Activated gamma-delta T cell treated with anti-CD3 and anti-CD28 coated beads, Interleukin-2, amount 50 U/mL, for 16 hours (primary cell): ENCODE data around the gene MALAT1.

Source experiments
- DNase-seq: peaks from one replicate; pipeline ENCODE4 v3.0.0-alpha.2; 2020; ENCODE audit warnings: low read depth

Gene MALAT1

DNA sequence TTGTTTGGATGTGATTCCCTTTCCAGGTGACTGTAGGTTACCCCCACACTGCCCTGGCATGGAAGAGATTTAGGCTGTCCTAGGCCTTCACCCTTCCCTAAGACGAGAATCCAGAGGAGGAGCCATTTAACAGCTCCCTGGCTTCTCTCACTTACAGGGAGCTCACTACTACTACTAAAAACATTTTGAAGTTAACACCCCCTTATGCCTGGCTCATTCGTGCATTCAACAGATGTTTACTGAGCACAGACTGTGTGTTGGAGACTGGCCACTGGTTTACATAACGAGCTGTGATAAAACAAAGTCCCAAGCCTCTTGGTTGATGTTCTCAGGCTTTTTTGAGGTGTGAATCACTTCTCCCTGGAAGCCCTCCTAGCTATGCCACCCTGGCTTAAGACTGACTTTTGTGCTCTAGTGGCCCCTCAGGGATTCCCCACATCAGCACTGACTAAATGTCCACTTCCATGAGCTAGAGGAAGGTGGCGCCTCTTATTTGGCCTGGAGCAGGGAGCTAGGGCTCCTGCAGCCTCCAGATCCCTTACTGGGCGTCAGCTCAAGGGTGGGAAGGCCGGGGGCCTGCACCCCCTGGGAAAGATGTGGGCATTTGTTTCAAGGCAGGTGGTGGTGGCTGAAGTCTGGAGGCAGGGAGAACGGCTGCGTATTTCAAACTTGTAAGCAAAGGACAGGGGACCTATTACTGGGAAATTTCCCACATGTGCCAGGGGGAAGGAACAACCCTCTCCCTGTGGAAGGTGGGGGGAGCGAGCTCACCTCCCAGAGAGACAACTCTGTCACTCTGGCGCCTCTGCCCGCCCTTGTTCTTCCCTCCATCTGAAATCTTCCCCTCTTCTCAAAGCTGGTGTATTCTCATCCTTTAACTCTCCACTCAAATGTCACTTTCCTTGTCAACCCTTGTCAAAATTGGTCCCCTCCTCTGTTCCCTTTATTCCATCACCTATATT lies 19.4 kb upstream of the MALAT1 start:
- DNase-seq = no peak

DNA sequence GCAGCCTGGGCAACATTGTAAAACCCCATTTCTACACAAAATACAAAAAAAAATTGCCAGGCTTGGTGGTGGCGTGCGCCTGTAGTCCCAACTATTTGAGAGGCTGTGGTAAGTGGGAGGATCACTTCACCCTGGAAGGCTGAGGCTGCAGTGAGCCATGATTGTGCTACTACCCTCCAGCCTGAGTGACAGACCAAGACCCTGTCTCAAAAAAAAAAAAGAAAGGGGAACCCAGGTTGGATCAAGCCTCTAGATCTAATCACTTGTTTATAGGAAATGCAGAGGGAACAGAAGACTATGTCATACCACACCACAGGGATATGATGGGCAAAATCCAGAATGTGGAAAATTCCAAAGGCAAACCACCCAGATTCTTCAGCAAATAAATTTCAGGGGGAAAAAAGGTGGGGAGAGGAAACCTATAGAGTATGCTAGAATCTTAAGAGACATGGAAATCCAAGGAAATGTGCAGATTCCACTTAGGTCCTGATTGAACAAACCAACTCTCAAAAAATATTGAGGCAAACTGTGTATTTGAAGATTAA lies 16.5 kb upstream of the MALAT1 start:
- DNase-seq = no peak

DNA sequence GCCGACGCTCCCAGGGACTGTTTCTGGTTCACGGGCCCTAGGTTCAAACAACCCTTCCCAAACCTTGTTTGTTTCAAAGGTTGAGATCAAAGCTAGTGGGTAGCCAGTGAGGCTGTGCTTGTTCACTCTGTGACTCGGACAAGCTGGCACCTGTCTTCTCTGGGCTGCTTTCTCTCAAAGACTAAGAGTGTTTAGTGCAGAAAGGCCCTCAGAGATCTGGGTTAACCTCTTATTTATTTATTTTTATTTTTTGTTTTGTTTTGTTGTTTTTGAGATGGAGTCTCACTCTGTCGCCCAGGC lies 13.0 kb upstream of the MALAT1 start:
- no peak for DNase-seq

DNA sequence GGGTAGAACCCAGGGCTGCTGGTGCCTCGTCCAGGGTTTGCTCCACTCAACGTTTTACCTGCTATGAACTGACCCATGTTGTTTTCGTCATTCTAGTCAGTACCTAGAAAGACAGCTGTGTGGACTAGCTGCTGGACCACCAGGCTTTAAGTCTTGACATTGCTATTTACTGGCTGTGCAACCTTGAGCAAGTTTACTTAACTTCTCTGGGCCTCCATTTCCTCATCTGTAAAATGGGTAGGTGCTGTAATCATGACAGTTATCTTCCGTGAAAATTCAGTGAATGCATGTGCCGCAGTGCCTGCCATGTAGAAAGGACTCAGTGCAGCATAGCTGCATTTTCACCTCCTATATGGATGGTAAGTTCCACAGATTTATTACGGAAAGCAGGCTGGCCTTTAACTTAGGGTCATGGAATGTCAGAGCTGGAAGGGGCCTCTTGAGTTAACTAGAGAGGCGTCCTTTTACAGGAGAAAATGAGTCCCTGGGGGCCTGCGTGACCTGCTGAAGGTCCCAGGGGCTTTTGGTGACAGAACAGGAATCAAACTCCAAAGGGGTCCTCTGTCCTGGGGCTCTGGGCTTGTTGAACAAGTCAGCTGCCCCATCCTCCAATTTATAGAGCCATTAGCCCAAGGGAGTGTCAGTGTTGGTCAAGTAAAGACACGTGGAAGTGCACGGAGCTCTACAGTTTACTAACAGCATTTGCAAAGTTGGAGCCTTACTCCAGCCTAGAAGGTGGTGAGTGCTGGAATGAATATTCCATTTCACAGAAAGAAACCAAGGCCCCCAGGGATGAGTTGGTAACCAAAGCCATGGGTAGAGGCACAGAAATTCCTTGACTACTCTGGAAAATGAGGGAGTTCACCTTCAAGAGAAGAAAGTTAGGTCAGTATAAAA lies 12.0 kb upstream of the MALAT1 start:
- DNase-seq = no peak

DNA sequence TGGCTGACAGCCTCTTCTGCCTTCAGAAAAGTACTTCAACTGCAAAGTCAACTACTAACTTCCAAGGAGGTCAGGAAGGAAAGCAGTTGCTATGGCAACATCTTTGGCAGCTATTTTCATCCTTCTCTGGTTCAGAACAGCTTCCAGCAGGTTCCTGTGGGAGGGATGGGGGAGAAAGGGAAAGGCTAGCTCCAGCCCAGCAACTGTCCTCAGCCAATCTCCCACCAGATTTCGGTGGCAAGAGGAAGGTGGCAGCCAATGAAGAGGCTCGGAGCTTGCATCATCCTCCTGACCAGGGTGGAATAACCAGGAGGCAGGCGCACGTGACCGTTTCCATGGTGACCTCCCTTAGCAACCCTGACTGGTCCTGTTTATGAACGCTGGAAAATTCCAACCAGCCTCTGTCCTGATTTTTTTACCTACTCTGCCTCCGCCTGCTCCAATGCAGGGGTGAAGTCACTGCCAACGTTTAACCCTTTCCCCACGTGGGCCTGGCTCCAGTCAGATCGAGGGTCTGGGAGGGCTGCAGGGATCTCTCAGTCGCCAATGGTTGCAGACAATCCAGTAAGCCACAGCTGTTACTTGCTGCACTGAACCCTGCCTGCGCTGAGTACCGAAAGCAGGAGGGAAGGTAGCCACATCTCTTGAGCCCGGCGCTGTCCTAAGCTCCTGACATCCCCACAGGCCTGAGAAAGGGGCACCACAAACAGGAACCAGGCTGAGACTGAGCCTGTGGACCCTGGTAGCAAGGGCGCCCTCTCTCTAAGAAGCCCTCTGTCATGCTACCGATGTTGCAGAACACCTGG lies 11.2 kb upstream of the MALAT1 start:
- no peak for DNase-seq

DNA sequence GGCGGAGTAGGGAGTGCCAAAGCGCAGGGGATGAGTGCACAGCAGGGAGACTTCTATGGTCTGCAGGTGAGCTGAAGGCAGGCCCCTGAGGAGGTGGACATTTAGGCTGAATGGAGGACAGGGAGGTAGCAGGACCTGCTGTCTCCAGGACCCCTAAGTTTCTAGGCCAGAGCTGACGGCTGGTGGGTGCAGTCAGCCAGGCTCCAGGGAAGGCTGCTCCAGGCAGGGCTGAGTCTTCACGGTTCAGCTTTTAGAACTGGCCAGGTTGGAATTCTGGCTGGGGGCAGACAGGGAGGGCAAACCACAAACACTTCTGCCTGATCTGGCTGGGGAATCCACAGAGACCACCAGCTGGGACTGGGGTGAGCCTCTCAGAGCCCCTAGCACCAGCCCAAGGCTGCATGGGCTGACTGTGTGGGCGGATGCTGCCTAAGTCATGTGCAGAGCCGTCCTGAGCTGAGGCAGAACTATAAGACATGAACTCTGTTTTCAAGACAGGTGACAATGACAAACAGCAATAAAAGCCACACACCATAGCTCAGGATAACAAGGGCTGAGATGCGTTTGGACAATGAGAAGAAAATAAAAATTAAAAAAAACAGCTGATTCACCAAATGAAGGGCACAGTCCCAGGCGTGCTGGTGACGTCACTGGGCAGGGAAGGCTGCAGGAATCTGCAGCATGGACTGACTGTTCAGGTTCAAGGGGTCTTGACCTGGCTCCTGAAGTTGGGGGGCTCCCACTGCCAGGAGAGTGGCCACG lies 10.4 kb upstream of the MALAT1 start:
- DNase-seq = no peak

DNA sequence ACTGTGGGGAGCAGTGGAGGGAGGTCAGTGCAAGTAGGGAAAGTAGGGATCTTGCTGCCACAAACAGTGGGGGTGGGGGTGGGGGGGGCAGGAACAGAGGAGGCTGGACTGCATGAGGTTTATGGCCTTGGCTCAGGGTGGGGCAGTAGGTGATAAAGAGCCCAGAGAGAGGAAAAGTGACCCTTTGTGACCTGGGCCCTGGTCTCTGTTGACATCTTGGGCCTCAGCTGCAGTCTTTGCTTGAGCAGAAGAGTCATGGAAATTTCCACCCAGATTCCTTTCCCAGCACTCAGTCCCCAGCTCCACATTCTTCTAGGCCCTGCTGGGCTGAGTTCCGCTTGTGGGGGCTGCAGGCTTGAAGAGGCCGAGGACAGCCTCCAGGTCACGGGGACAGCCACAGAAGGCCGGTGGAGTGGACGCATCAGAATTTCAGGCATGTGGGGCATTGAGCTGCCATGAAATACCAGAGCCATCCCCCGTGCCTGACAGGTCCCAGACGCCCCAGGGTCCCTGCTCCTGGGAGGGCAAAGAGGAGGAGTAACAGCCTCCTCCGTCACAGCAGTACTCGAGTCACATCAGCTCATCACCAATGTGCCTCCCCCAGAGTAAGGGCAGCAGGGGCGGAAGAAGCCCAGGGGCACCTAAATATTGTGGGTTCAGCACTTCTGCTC lies 9.7 kb upstream of the MALAT1 start:
- no peak for DNase-seq

DNA sequence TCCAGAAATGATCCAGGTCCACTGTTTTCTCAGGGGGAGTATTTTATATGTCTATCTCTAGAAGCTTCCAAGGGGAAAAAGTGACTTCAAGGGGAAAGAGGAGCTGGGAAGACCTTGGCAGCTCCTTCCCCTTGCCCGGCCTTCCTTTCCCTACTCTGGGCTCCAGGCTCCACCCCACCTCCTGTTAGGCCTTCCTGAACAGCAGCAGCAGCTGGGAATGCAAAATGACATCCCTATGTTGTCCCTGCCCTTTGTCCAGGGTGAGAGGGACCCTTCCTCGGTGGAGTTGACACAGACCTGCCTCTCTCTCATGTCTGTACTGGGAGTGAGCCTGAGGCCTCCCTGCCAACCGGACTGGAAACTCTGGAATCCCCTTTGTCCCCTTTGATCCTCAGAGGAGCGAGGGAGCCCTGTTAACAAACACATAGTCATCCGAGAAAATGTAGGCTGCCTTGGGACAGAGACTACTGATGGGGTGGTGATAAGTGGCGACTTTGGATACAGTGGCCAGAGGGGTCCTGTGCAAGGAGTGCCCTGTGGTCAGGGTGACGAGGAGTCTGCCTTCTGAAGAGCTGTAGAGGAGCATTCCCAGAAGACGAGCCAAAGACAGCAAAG lies 9.0 kb upstream of the MALAT1 start:
- no peak for DNase-seq

DNA sequence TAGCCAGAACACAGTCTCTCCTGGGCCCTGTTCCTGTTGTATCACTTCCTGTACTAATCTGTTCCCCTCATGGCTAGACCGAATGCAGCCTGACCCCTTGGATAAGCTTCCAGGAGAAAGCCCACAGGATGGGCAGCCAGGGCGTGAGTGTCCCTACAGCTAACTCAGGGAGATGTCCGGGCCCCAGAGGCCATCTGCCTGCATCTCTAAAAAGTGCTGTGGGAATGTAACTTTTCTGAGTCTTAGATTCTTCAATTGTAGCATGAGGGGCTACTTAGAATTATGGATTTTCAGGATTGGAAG lies 7.7 kb upstream of the MALAT1 start:
- no peak for DNase-seq

DNA sequence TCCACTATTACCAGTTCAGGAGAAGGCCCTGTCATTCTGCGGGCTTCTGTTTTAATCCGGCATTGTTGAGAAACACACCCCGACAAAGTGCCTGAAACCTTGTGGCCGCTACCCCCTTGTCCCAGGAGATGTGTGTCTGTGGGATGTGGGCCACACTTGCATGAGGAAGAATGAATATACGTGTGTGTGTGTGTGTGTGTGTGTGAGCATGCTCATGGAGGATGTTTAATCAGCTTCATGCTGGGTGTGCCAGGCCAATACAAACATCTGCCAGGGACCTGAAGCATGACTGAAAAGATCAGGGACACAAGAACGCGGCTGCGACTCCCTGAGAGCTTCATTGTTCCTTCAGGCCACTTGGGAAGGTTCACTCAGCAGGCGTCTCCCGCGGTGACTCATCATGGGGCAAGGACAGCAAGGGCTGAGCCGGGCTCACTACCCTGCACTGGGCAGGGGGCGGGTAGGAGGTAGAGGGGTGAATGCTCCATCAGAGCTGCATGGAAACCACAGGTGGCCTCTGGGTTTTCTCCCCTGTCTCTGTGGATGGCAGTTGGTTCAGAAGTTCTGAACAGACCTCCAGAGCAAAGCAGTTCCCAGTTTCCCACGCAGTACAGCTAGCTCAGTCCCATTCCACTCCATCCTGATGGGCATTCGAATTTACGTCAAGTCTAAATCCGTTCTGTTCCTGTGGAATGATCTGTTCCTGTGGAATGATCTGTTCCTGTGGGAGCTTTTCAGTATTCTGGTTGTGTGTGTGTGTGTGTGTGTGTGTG lies 7.0 kb upstream of the MALAT1 start:
- DNase-seq = no peak

DNA sequence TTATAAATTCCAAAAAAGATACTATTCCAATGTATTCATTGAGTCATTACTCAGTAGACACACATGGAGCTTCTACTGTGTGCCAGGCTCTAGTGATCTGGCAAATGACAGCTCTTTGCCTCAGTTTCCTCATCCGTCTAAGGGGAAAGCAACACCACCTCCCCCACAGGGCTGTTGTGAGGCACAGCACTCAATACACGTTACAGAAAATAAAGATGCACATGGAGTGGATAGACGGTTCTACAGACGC lies 6.5 kb upstream of the MALAT1 start:
- DNase-seq = no peak

DNA sequence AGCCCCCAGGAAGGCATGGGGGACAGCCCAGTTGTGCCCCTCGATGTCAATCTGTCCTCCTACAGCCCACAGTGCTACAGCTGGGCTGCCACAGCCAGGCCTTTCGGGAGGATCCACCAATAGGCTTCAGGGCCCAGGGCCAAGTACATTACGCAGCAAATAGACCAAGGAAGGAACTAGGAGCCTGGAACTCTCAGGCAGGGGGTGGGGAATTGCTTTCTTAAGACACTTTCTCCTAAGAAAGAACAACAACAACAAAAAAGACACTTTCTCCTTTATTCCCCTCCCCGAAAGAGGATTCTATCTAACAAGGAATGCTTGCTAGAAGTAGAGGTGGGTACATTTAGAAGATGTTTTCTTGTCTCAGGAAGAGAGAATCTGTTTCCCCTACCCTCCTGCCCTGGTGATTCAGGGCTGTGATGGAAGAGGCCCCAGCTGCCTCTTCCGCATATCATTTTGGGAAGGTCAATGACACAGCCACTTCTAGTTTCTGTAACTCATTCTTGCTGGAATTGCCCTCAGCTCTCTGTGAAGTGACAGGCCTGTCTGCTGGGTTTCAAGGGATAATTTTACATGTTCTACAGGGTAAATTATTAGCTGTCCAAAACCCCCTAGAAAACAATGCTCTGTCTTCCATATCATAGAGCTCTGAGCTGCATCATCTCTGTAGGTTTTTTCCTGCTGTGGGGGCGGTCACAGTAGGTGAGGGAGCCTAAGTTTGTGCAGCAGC lies 6.0 kb upstream of the MALAT1 start:
- no peak for DNase-seq

DNA sequence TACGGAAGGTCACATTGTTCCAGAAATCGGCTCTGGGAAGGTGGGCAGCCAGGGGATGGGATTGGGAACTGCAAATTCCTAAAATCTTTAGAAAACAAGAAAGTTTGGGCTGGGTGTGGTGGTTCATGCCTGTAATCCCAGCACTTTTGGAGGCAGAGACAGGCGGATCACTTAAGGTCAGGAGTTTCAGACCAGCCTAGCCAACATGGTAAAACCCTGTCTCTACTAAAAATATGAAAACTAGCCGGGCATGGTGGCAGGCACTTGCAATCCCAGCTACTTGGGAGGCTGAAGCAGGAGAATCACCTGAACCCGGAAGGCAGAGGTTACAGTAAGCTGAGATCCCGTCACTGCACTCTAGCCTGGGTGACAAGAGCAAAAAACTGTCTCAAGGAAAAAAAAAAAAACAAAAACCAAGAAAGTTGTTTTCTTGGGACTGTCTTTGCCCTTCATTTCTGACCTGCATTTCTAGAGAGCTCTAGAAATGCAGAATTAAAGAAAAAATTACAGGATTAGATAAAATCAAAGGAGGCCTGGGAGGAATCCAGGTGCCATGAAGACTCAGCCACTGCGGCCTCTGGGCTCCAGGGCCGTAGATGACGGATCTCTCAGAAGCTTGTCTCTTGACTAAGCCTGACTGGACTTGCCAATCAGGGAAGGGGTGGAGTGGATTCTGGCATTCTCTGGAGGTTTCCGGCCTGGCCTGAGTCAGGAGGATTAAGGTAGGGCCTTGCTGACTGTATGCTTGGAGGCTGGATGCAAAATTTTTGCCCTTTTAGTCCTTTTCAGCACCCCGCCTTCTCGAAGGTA lies 5.3 kb upstream of the MALAT1 start:
- no peak for DNase-seq

DNA sequence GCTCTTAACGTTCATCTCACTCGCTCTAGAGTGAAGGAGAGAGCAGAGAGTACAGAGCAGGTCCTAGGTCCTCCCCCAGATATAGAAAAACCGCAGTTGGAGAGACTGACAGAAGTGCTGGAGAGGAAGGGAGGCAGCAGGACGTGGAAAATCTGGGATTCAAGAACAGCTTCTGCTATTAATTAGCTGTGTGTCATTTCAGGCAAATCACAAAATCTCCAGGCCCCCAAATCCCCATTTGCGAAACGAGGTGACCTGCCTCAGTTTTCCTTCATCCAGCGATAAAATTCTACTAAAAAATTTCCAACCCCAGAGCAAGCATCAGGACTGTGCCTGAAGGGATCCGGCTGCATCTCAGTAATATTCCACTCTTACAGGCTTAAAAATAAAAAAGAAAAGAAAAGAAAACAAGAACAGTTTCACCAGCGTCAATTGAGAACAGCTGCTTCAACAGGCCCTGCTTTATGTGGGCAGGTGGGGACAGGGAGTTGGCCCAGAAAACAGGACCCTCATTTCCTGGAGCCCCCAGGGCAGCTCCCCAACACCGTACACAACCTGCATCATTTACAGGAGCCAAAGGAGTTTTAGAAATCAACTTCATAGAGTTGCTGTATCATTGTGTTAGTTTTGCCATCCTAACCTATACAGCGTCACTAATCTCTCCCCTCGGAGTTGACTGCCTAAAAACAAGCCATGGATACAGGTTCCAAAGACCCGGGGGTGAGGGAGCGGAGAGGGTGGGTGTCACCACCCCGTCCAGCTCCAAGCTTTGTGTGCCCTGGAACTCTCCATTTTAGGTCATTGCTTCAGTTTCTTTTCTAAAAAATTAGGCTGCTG lies 2.3 kb upstream of the MALAT1 start:
- DNase-seq = no peak

DNA sequence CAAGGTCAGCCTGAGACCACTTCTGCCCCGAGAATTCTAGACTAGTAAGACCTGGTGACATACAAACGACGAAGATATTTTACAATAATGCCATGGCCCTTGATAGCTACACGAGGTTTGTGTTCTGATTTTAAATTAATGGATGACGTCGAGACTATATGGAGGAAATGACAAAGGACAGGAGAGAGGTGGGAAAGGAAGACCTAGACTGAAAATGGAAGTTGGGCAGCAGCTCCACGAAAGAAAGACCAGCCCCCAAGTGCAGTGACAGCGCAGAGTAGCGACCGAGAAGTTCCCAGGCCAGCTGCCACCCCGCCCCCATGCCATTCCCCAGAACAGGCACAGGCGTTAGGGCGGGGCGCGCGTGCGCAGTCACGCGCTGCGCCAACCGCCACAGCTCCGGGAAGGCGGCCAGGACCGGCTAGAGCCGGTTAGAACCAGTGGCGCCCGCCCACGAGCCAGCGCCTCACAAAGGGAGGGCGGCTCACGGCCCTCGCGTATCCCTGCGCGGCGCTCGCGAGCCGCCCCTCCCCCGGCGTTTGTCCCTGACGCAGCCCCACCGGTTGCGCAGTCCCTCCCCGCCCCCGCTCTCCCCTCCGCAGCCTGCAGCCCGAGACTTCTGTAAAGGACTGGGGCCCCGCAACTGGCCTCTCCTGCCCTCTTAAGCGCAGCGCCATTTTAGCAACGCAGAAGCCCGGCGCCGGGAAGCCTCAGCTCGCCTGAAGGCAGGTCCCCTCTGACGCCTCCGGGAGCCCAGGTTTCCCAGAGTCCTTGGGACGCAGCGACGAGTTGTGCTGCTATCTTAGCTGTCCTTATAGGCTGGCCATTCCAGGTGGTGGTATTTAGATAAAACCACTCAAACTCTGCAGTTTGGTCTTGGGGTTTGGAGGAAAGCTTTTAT lies 1.5 kb upstream of the MALAT1 start:
- DNase-seq = peak; percentile 96

DNA sequence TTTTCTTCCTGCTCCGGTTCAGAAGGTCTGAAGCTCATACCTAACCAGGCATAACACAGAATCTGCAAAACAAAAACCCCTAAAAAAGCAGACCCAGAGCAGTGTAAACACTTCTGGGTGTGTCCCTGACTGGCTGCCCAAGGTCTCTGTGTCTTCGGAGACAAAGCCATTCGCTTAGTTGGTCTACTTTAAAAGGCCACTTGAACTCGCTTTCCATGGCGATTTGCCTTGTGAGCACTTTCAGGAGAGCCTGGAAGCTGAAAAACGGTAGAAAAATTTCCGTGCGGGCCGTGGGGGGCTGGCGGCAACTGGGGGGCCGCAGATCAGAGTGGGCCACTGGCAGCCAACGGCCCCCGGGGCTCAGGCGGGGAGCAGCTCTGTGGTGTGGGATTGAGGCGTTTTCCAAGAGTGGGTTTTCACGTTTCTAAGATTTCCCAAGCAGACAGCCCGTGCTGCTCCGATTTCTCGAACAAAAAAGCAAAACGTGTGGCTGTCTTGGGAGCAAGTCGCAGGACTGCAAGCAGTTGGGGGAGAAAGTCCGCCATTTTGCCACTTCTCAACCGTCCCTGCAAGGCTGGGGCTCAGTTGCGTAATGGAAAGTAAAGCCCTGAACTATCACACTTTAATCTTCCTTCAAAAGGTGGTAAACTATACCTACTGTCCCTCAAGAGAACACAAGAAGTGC lies 661 bp upstream of the MALAT1 start:
- peak; percentile 46 for DNase-seq
